Measurements from ENCODE around the gene FIP1L1.

FIP1L1 gene

DNA sequence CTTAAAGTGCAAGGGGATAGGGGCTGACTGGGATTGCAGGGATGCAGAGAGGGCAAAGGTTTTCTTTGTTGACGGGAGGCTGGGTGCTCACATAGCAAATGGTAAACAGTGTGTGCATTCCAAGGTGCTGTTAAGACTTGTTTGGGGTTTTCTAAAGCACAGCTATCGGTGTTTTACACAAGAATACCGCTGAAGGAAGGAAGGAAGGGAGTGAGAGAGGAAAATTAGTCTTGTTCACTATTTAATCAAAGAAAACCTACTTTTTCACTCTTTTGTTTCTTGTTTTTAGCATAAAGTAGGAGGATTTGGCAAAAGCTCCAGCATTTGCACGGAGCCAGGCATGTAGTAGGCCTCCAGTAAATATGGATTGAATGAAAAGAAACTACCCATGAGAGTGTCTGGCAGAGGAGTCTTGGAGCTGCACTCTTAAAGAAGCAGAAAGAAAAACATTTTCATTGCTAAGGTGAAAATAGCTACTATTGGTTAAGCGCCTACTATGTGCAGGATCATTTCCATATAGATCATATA is 99.7 kb downstream of the FIP1L1 start:
- no peak for DNase-seq

DNA sequence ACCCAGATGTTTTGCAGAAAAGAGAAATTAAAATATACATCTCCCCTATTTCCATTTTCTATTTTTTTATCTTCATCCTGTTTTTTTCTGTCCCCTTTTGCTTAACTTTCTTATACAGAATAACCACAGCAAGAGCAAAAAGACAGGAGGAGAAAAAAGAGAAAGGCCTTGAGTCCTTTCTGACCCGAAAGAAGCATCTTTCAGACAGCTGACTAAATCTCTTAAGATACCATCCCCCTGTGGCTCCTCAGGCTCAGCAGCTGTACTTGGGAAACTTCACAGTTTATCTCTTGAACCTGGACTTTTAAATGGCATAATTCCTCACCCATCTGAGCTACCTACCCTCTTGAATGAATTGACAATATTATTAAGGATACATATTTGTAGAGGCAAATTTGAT is 100.2 kb downstream of the FIP1L1 start:
- no peak for DNase-seq

DNA sequence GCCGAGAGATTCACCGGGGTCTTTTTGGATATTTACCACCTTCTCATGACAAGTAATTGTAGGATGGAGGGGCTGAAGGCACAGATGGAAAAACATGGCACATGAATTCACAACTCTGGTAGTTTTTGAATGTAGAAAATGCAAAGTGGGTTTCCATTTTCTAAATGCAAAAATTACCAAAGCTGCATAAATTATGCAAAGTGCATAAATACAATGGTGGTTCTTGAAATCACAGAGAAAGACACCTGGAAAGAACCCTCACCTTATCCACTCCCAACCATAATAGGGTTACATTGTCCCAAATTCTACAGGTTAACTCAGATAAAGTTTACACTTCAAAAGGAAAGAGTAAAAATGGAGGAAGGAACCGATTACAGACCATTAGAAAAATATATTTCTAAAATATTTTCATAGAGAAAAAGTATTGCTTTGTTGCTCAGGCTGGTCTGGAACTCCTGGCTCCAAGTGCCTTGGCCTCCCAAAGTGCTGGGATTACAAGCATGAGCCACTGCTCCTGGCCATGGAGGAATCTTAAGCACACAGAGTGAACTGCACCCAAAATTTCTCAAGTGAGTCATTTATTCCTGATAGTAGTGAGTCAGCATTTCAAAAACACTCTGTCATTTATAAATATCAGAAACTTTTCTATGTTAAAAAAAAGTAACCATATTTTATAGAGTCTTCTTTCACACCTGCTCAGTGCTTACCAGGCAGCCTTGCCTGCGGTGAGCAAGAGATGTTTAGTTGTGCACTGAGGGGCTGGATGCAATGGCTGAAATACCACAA is 101.4 kb downstream of the FIP1L1 start:
- no peak for DNase-seq

DNA sequence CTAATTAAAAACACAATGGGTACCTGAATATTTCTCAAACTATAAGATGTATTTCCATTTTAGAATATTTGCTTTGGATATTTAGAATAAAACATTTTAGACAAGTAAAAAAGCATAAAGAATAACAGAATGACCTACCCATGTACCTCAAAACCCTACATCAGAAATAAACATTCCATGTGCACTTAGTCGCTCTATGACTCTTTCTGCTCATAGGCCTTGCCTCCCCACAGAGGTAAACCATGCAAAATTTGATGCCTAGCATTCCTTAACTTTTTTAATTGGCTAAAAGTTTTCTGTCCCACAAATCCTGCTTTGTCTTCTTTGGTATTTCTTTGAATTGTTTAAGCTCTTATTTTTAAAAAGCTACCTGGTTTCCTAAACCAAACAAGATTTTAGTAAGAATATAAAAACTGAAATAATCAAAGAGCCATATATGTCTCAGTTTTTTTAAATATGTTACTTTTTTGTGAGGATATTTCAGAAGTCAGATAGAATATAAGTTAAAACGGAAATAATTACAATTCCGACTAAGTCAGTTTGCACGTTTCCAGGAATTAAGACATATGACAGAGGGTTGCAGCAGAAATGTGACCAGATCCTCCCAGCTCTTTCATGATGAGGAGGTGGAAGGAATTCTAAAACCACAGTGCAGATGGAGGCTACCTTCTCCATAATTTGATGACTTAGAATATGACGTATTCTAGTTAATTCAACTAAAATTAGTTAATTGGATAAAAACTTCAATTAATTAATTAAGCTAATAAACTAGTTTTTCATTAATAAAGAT is 102.5 kb downstream of the FIP1L1 start:
- DNase-seq, result no peak

DNA sequence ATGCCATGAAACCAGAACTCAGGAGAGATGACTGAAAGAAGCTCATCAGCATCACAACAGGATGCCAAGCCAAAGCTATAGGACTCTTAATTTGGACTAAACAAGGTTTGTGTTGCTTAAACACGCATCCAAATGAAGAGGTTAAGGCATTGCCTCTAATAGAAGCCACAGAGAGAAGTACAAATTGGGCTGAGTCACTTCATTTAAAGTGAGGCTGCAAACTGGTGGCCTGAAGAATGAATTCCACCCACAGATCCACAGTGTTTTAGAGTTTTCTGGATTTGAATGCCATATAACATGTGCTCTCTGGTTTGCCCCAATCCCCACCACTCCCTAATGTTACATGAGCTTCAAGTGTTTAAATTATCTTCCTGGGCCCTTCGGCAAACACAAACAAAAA is 103.5 kb downstream of the FIP1L1 start:
- no peak for DNase-seq

DNA sequence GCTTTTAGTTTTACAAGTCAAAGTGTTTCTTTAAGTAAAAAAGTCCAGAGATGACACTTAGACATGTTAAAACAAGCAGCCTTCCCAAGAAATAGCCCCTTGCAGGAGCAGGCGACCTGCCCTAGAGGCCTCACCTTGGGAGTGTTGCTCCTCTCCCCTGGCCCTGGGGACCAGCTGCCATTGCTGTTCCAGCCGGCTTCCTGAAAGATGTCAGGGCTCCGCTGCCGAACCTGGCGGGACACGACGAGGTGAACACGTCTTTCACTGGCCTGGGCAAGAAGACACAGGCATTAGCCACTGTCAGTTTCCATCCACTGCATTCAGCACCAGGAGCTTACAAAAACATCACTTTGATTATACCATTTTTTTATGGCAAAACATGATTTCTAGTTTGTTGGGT is 104.1 kb downstream of the FIP1L1 start:
- no peak for DNase-seq

DNA sequence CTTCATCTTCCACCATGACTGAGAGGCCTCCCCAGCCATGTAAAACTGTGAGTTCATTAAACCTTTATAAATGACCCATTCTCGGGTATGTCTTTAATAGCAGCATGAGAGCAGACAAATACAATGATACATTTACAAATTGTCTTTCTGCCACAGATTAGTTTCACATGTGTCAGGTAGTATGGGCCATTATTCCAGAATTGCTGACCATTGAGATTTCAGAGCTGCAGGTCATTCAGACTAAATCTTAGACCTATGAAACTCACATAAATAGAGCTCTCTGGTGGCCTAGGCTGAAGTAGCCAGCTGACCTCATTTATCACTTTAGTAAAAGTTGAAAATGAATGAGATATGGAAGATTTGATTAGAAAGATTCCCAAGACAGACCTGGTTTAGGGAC is 105.8 kb downstream of the FIP1L1 start:
- DNase-seq, result no peak

DNA sequence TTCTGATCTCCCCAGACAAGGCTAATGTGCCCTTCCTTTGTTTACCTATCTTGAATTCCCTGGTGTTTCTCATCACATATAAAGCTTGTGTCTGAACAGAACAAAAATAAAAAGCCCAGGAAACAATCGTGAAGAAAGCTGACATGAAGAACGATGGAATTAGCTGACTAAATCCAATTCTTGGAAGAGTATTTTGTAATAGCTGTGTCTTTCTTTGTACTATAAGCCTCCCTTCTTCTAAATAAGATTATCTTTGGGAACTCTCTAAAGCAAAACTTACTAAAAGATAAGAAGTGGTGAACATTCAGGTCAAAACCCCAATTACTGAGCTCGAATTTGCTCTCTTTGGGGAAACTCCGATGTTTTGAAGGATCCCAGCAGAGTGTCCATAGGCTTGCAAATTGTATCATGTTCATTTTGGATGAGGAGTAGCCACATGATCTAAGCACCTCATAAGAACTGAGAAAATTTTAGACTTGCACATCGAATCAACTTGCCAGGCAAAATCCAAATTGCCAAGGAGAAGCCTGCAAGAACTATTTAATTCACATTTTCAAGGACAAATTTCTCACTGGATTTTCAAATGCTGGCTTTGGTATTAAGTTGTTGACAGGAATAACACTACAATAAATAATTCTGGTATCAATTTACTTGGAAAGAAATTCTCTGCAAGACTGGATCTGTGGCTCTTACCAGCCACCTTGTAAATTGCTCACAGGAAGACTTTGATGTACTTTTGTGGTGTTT is 107.6 kb downstream of the FIP1L1 start:
- no peak for DNase-seq

DNA sequence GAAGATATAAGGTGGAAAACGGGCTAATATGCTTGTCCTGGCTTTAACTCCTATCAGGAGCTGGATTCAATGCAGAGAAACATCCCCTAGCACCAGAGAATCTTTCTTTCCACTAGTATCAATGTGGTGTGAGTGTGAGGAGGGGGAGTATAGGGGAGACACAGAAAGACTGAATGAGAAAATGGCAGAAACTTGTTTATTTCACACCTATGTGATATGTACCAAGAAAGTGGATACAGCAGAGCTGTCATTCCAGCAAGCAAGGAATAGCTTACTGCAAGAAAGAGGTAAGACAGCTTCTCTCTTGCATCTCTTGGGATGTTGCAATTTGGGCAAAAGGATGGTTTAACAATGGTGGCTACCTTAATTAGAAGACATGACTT is 108.2 kb downstream of the FIP1L1 start:
- DNase-seq, result no peak

DNA sequence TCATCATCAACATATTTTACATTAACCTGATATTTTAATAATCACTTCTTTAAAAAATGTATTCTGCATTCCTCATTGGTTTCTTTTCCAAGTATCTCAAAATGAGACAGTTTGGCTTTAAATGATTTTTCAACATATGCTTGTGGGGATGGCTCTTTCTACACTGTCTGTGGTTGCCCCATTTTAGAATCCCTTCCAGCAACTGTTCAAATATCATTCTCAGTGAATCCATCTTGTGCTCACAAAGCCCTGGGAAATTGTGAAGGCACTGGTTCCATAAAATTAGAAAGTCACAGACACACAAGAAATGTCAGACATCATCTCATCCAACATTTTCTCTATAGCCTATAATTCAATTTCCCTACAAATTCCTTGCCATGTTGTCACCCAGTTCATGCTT is 110.3 kb downstream of the FIP1L1 start:
- DNase-seq, result no peak

DNA sequence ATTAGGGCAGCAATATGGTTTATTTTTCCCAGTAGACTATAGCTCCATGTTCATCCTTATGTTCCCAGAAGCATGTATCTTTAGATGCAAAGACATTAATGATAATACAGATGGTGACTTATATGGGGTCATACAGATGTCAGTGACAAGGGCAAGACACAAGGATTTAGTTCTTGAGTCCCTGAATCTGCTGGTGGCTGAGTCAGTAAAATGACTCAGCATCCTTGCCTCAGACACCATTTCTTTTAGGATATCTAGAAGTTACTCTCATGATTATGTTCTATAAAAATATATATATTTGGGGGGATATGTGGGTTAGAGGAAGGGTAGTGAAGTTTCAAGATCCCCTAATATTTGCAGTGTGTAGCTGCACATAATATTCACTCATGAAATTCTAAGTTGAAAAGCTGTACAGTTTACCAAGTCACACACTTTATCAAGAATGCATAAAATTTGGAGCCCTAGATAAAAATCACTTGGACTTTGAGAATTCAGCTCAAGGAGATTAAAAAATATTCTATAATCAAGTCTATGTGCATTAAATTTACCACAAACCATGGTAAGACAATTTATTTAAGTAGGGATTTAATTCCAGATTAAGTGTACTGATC is 111.9 kb downstream of the FIP1L1 start:
- DNase-seq, result no peak

DNA sequence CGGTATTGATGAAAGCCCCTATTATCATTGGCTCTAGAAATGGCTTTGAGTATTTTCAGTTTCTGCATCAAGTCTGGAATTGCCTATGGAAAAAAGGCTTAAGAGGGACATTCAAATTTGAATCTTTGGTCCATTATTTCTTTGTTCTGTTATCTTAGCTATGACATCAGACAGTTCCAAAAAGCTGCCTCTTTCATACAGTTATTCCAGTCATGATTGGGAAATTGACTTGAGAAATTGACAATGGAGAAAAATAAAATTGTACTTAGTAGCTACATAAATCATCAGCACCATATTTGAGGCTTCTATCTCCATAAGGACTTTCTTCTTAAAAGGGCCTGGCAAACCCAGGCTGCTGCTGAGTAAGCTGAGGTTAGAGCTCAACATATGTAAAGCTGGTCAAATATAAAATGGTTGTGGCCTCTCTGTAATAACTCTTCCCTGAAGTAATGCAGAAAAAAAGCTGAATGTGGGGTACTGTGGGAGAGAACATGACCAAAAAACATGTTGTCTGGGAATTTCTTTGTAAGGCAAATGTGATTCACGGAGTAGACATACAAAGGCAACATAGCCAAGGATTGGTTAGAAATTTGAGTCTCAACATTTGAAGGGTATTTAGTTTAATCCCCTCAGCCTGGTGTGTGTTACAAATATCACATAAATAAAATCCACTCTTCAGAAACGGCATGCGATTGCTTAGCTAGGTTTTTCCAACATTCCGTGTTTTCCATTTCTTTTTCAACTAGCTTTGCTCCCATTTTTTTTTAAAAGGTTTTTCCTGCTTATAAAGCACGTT is 112.9 kb downstream of the FIP1L1 start:
- DNase-seq, result no peak

DNA sequence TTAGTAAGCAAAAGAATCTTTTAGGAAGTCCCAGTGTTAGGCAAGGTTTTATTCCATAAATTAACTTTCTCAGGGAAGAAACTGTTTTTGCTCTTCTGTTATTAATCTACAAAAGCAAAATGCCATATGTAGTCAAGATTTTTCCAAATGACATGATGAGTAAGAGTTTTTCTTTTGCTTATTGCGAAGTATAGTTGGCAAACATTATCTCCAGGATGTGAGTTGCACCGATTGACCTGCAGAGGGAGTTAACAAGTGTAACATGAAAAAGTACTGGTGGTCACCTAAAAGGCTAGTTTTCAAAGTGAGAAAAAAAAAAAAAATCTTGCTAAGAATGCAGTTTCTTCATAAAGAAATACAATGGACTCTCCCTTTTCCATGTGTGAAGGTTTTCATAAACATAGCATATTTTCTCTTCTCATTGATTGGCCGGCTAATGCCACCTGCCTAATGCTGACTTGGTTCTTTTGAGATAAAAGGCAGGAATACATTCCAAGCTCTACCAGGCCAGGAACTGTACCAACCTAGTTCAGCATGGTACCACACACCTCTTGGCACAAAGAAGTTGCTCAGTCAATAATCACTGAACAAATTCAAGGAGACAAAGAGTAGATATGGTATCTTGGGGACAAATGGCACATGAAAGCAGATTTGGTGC is 113.7 kb downstream of the FIP1L1 start:
- DNase-seq, result peak; percentile 89 to 92

DNA sequence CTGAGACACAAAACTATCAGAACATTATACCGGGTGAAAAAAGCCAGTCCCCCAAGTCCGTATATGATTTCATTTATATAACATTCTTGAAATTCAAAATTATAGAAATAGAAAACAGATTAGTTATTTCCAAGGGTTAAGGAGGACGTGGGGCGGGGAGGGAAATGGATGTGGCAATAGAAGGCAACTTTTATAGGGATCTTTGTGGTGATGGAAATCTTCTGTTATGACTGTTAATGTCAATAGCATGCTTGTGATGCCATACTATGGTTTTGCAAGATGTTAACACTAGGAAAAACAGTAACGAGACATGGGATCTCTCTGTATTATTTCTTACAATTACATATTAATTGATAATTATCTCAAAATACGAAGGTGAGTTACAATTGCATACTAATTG is 117.4 kb downstream of the FIP1L1 start:
- no peak for DNase-seq

DNA sequence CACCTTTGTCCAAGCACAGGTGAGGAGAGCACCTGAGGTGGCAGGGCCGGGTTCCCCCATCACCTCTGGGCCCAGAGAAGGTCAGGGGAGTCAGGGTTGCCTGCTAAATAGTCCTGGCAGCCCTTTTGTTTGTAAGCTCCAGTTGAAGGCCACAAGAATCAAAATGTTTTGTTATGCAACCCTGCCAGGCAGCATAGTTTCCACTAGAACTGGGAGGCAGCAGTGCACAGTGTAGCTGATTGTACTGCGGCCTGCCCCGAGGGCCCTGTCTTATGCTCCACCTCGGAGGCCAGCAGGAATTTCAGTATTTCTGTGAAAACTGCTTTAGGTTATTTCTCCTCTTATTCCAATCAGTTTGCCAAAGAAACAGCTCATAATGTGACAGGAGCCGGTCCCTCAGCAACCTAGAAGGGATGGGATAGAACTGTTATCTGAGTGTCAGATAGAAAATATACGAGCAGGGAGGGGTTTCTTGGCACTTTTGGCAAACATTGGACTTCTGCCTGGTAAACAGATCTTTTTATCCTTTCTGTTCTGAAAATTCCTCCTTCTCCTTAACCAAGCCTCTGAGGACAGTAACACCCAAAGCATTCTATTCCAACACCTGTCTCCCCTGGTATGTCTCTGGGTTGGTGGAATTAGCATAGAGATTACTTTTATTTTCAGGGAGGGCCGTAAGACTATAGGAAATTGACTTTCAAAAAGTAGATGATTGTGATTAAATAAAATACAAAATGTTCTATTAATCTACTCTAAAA is 120.2 kb downstream of the FIP1L1 start:
- no peak for DNase-seq

DNA sequence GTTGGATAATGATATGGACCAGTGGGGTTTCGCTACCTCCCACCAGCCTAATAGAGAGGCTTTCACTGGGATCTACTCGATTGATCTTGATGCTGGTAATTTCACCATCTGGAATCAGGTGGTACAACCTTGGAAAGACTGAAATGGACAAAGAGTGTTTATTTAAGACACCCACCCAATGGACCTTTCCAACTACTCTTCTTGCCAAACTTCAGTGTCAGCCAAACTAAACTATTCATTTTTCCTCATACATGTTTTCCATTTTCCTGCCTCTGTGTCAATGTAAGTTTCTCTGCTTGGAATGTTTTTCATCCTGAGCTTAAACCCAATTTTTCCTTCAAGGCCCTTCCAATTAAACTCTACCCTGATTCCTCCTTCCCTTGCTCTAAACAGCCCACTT is 121.3 kb downstream of the FIP1L1 start:
- DNase-seq, result no peak

DNA sequence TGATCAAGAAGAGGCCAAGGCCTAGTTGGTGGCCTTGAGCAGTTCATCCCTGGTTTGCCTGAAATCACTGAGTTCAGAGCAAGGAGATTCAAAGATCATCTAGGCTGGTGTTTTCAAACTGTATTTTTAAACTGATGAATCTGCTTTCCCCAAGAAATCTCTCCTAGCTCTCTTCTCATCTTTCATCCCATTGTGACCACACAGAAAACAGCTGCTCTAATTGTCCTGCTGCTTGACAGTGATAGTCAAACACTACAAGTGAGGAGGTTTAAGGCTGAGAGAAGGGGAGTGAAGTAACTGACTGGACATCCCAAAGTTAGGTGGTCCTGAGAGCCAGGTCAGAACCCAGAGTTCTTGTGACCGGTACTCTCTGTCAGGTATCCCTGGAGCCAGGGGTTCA is 122.3 kb downstream of the FIP1L1 start:
- no peak for DNase-seq

DNA sequence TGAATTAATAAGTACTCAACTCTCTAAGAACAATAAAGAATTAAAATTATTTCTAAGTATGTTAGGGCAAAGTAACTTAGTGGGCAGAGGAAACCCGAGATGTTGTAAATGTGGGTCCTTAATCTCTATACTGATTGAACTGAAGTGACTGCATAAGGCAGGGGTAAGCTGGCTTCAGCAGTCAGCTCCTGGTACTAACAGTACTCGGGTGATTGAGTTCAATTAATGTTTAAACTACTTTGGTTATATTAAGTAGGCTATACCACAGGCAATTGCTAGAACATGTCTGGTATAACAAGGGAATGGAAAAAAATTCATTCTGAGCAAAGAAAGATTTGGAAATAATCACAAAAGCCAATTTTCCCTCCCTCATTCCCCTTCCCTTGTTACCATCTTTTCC is 123.1 kb downstream of the FIP1L1 start:
- DNase-seq, result no peak

DNA sequence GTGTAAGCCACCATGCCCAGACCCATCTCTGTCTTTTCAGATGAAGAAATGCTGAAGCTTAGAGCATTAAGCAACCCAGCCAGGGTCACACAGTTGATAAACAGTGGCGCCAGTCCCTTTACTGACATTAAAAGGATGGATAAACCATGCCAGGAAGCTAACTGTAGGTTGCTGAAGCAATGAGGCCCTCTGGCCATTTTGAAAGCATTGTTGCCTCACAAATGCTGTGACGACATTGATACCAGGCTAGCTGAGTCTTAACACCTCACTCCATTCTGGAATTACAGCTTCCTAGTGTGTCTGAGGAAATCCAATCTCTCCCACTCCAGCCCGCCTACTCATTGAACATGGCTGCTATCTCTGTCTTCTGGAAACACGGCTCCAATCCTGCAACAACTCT is 124.1 kb downstream of the FIP1L1 start:
- DNase-seq, result no peak

DNA sequence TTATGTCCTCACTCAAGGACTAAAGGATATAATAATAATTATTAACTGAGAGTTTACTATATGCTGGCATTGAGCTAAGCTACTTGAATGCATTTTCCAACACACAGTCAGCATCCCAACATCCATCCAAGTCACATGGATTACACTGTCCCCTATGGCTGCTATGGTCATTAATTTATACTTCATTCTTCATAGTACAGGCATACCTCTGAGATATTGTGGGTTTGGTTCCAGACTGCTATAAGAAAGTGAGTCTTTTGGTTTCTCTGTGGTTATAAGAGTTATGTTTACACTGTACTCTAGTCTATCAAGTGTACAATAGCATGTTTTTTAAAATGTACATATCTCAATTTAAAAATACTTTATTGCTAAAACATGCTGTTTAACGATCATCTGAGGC is 124.7 kb downstream of the FIP1L1 start:
- DNase-seq, result no peak

DNA sequence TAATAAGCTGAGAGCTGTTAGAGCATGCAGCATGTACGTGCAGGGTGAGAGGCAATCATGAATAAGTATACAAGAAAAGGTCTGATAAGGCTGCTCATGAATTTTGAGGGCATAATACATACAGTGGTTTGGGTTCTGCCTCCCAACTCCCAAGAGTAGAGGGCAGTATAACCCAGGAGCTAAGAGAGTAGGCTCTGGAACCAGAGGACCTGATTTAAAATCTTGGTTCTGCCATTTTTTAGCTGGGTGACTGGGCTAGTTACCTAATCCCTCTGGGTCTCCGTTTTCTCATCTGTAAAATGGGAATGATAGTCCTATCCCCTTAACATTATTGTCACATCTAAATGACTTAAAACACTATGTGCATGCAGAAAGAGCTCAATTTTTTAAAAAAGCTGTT is 128.5 kb downstream of the FIP1L1 start:
- DNase-seq, result peak; percentile 24 to 26

Measured in Kasumi-1 (cell line).